ENCODE data around the gene KLC4.

KLC4 gene

GRCh38 chr6:43024436-43024835, 35.0 kb upstream of the KLC4 start:
- no peak overlapping the region for H3K4me3 ChIP-seq (replicated peaks in 1 of 2; ENCODE audit: low read depth in 2 of 2, low read length in 2 of 2)
- TF ChIP-seq, protein P1, sequence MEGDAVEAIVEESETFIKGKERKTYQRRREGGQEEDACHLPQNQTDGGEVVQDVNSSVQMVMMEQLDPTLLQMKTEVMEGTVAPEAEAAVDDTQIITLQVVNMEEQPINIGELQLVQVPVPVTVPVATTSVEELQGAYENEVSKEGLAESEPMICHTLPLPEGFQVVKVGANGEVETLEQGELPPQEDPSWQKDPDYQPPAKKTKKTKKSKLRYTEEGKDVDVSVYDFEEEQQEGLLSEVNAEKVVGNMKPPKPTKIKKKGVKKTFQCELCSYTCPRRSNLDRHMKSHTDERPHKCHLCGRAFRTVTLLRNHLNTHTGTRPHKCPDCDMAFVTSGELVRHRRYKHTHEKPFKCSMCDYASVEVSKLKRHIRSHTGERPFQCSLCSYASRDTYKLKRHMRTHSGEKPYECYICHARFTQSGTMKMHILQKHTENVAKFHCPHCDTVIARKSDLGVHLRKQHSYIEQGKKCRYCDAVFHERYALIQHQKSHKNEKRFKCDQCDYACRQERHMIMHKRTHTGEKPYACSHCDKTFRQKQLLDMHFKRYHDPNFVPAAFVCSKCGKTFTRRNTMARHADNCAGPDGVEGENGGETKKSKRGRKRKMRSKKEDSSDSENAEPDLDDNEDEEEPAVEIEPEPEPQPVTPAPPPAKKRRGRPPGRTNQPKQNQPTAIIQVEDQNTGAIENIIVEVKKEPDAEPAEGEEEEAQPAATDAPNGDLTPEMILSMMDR (IDR thresholded peaks at IDR 0.05; ENCODE audit: low read depth, low read length): no peak
- no peak for DNase-seq (ENCODE audit: low read depth in 2 of 2)

DNA sequence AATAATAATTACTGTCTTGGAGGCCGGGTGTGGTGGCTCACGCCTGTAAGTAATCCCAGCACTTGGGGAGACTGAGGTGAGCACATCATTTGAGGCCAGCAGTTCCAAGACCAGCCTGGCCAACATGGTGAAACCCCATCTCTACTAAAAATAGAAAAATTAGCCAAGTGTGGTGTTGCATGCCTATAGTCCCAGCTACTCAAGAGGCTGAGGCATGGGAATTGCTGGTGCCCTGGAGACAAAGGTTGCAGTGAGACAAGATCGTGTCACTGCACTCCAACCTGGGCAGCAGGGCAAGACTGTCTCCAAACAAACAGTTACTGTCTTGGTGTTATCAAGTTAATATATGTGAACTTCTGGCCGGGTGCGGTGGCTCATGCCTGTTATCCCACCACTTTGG, 33.1 kb upstream of the KLC4 start:
- H3K4me3 ChIP-seq (replicated peaks in 1 of 2; ENCODE audit: low read depth in 2 of 2, low read length in 2 of 2): no peak overlapping the region
- no peak for DNase-seq (ENCODE audit: low read depth in 2 of 2)
- TF ChIP-seq, protein P1 (IDR thresholded peaks at IDR 0.05; ENCODE audit: low read depth, low read length): no peak

GRCh38 chr6:43029120-43029519, 30.3 kb upstream of the KLC4 start:
- TF ChIP-seq, protein P1 (IDR thresholded peaks at IDR 0.05; ENCODE audit: low read depth, low read length): no peak
- no peak overlapping the region for H3K4me3 ChIP-seq (replicated peaks in 1 of 2; ENCODE audit: low read depth in 2 of 2, low read length in 2 of 2)
- no peak for DNase-seq (ENCODE audit: low read depth in 2 of 2)

- H3K4me3 ChIP-seq (replicated peaks in 1 of 2; ENCODE audit: low read depth in 2 of 2, low read length in 2 of 2): no peak overlapping the region
- no peak for DNase-seq (ENCODE audit: low read depth in 2 of 2)
- TF ChIP-seq, protein P1 (IDR thresholded peaks at IDR 0.05; ENCODE audit: low read depth, low read length): no peak
Observed at GRCh38 chr6:43032326-43032725, 27.1 kb upstream of the KLC4 start.

DNA sequence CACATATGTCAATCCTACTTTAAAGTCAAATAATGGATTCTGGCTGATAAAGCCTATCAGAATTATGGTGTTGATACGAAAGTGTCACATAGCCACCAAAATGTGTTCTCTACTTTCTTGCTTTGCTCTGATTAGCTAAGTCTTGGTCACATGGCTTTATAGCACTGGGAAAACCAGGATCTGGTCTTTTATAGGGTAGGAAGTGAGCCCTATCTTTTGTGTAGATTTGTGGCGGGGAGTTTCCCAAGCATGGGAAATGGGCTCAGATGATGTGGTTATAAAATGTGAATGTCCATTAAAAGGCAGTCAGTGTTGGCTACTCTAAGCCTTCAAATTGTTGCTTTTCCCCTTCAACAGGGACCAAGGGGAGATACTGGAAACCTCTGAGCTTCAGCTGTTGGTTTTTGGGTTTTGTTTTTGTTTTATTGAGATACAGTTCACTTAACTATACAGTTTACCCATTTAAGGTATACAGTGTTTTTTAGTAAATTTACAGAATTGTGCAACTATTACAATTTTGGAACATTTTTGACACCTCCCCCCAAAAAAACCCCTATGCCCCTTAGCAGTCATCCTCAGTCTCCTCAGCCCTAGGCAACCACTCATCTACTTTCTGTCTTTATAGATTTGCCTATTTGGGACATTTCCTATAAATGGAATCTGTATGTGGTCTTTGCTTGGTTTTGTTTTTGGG, 25.8 kb upstream of the KLC4 start:
- no peak overlapping the region for H3K4me3 ChIP-seq (replicated peaks in 1 of 2; ENCODE audit: low read depth in 2 of 2, low read length in 2 of 2)
- TF ChIP-seq, protein P1 (IDR thresholded peaks at IDR 0.05; ENCODE audit: low read depth, low read length): no peak
- DNase-seq (ENCODE audit: low read depth in 2 of 2): no peak

GRCh38 chr6:43034190-43034525, 25.3 kb upstream of the KLC4 start:
- TF ChIP-seq, protein P1 (IDR thresholded peaks at IDR 0.05; ENCODE audit: low read depth, low read length): no peak
- H3K4me3 ChIP-seq (replicated peaks in 1 of 2; ENCODE audit: low read depth in 2 of 2, low read length in 2 of 2): no peak overlapping the region
- no peak for DNase-seq (ENCODE audit: low read depth in 2 of 2)
